OCI-LY7 (cell line): Measurements from ENCODE around the gene TGM5. TPM values are rescaled to one million over a fixed set of nuclear protein-coding genes. Genes with fewer than 3 reads are reported as not detected.

Experiments used
- Bru-seq: library from RNA; stranded (reverse); fragments of 400-500 nt; gene quantifications from one replicate; lab custom pipeline; 2021; lab: Mats Ljungman, UMichigan
- BruChase-seq, 2 experiments: library from RNA; stranded (reverse); fragments of 400-500 nt; gene quantifications; one replicate each; lab custom pipeline; 2021; lab: Mats Ljungman, UMichigan
- BruUV-seq: library from RNA; stranded (reverse); fragments of 400-500 nt; replicated peaks from 2 replicates; lab custom pipeline; 2021; lab: Mats Ljungman, UMichigan
- CTCF ChIA-PET: fragments of 300-600 bp; sonication (Branson Sonifier 250); formaldehyde crosslinking; loops from one replicate; lab custom pipeline; 2022; ENCODE audit warnings: antibody characterized with exemption; ENCODE audit not compliant: unreplicated experiment; lab: Charles Lee
- POLR2A ChIA-PET: fragments of 300-600 bp; sonication (Branson Sonifier 250); formaldehyde crosslinking; loops from one replicate; lab custom pipeline; 2022; ENCODE audit warnings: antibody characterized with exemption; lab: Charles Lee
- DNase-seq: peaks from one replicate; pipeline ENCODE4 v3.0.0-alpha.2; 2015; ENCODE audit warnings: low spot score
- H2AFZ ChIP-seq: fragments of 200-600 bp; sonication (generic), shearing (Covaris generic); 2 replicates; pipeline ENCODE4 v1.6.1; 2014; ENCODE audit warnings: mild to moderate bottlenecking, antibody characterized with exemption, low read length, moderate library complexity
- H3K27ac ChIP-seq: fragments of 200-600 bp; sonication (generic); 2 replicates; pipeline ENCODE4 v1.5.1; 2014; ENCODE audit warnings: mixed run types, low read depth, mild to moderate bottlenecking, moderate library complexity, low read length, inconsistent platforms; ENCODE audit not compliant: poor library complexity, severe bottlenecking
- H3K36me3 ChIP-seq: fragments of 200-600 bp; sonication (generic); 2 replicates; pipeline ENCODE4 v1.6.1; 2014; ENCODE audit warnings: mild to moderate bottlenecking, antibody characterized with exemption, low read length, moderate library complexity, mixed read lengths; ENCODE audit not compliant: insufficient read depth
- H3K4me1 ChIP-seq: fragments of 200-600 bp; sonication (generic); 2 replicates; pipeline ENCODE4 v1.5.1; 2014; ENCODE audit warnings: mild to moderate bottlenecking, low read length; ENCODE audit not compliant: insufficient read depth, poor library complexity, severe bottlenecking
- H3K4me2 ChIP-seq: fragments of 200-600 bp; sonication (generic); 2 replicates; pipeline ENCODE4 v1.6.1; 2014; ENCODE audit warnings: mild to moderate bottlenecking, low read length
- H3K4me3 ChIP-seq: fragments of 200-600 bp; sonication (generic); 2 replicates; pipeline ENCODE4 v1.5.1; 2014; ENCODE audit warnings: mild to moderate bottlenecking, low read depth, low read length; ENCODE audit not compliant: poor library complexity, severe bottlenecking
- H3K79me2 ChIP-seq: fragments of 200-600 bp; sonication (generic); 2 replicates; pipeline ENCODE4 v1.6.1; 2016; ENCODE audit warnings: low read depth, mild to moderate bottlenecking, low read length, moderate library complexity, mixed read lengths; ENCODE audit not compliant: insufficient read depth
- H3K9me2 ChIP-seq: fragments of 200-600 bp; sonication (generic); 2 replicates; pipeline ENCODE4 v1.6.1; 2016; ENCODE audit warnings: mild to moderate bottlenecking, low read length, mixed read lengths; ENCODE audit not compliant: insufficient read depth
- H3K9me3 ChIP-seq: fragments of 200-600 bp; sonication (generic); 2 replicates; pipeline ENCODE4 v1.6.1; 2014; ENCODE audit warnings: mild to moderate bottlenecking, mixed run types, low read length, mixed read lengths
- H4K20me1 ChIP-seq: fragments of 200-600 bp; sonication (generic); 2 replicates; pipeline ENCODE4 v1.6.1; 2014; ENCODE audit warnings: mild to moderate bottlenecking, antibody characterized with exemption, low read length, moderate library complexity, mixed read lengths; ENCODE audit not compliant: insufficient read depth
- EZH2phosphoT487 ChIP-seq: fragments of 200-600 bp; sonication (generic); IDR thresholded peaks from 2 replicates; pipeline ENCODE4 v1.6.1; 2018; ENCODE audit warnings: low read depth, borderline replicate concordance, mild to moderate bottlenecking, mixed run types, antibody characterized with exemption, low read length, moderate library complexity, mixed read lengths
- intact Hi-C: fragments of 100-400 bp; cut with micrococcal nuclease; formaldehyde crosslinking; loops from one replicate; pipeline ENCODE4 v1.10.0; 2022; ENCODE audit not compliant: unreplicated experiment
- long read RNA-seq: library from polyadenylated mRNA; stranded (forward); transcript quantifications from one replicate; pipeline ENCODE4 v2.0.0, GENCODE V29; 2022
- total RNA-seq, 2 experiments: library from RNA; depleted of rRNA in 1 of 2; stranded (reverse); fragments of >200 nt in 1 of 2; shearing (Covaris generic) in 1 of 2; gene quantifications; 2 replicates each; pipeline ENCODE4 v1.2.3, GENCODE V29; 2014 to 2022
- TF ChIP-seq, protein P1 (sequence below): fragments of 200-600 bp; sonication (generic); conservative IDR thresholded peaks from 2 replicates; pipeline ENCODE4 v1.5.1; 2014; ENCODE audit warnings: mild to moderate bottlenecking, antibody characterized with exemption, low read length, moderate library complexity, mixed read lengths

The TGM5 gene, protein sequence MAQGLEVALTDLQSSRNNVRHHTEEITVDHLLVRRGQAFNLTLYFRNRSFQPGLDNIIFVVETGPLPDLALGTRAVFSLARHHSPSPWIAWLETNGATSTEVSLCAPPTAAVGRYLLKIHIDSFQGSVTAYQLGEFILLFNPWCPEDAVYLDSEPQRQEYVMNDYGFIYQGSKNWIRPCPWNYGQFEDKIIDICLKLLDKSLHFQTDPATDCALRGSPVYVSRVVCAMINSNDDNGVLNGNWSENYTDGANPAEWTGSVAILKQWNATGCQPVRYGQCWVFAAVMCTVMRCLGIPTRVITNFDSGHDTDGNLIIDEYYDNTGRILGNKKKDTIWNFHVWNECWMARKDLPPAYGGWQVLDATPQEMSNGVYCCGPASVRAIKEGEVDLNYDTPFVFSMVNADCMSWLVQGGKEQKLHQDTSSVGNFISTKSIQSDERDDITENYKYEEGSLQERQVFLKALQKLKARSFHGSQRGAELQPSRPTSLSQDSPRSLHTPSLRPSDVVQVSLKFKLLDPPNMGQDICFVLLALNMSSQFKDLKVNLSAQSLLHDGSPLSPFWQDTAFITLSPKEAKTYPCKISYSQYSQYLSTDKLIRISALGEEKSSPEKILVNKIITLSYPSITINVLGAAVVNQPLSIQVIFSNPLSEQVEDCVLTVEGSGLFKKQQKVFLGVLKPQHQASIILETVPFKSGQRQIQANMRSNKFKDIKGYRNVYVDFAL
- total RNA-seq (2014; rRNA removed; shearing (Covaris generic)) (not detected in 2 replicates), total RNA-seq (2022) (not detected in 2 replicates), Bru-seq, nascent RNA (not detected), BruChase-seq, experiment 1, labeled RNA remaining after a 6-hour chase (percentile 4 among the genes with signal in this experiment), BruChase-seq, experiment 2, labeled RNA remaining after a 2-hour chase (not detected)
- long read RNA-seq, result 0 reads

DNA sequence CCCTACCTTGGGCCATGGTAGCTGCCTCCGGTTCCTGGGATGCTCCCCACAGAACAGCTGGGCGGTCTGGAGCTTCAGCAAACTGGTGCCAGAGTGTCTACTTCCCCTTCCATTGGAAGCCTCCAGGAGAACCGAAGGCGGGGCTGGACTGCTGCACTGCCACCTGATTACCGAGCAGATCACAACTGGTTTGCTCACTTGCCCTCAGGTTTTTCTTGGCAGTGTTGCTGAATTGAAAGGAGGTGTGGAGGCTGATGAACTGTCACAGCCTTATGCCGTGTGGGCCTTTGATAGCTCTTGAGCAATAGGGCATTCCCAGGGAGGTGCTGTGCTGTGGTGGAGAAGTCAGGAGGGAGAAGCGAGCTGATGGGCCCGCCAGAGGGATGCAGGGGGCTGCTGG is at the start of gene TGM5:
TGM5 (minus strand) TSS at position 95 of the 400 bp plus-strand sequence; CDS start at position 16, 79 bp downstream.
- no TSS peak for BruUV-seq
- intact Hi-C loops, result no loop called here

DNA sequence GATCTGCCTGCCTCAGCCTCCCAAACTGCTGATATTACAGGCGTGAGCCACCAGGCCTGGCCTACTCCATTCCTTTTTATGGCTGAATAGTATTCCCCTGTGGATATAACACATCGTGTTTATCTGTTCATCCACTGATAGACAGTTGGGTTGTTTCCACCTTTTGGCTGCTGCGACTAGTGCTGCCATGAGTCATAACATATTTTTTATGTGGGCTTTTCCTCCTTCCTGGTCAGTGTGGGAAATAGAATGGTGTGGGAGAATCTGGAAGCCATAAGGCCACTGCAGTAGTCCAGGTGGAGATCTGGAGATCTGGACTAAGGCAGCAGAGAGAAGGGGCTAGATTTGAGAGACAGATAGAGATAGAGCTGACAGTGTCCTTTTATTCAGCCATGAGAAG is 47.4 kb upstream of the TGM5 start:
- Histone ChIP-seq H3K4me1 (no peaks in the 10 kb centered on the region), H2AFZ (no peak overlapping the region), H3K27ac (no peak overlapping the region), H3K4me2 (no peak overlapping the region), H3K4me3 (no peak overlapping the region), H3K79me2 (no peaks in the 10 kb centered on the region), H3K36me3 (no peaks in the 10 kb centered on the region), H3K9me3 (no peaks in the 10 kb centered on the region), H3K9me2 (no peaks in the 10 kb centered on the region), H4K20me1 (no peaks in the 10 kb centered on the region)
- intact Hi-C loops, result no loop called here
- CTCF ChIA-PET, result no interaction called here
- no TSS peak for BruUV-seq
- TF ChIP-seq EZH2phosphoT487, result no peak
- TF ChIP-seq, protein P1, sequence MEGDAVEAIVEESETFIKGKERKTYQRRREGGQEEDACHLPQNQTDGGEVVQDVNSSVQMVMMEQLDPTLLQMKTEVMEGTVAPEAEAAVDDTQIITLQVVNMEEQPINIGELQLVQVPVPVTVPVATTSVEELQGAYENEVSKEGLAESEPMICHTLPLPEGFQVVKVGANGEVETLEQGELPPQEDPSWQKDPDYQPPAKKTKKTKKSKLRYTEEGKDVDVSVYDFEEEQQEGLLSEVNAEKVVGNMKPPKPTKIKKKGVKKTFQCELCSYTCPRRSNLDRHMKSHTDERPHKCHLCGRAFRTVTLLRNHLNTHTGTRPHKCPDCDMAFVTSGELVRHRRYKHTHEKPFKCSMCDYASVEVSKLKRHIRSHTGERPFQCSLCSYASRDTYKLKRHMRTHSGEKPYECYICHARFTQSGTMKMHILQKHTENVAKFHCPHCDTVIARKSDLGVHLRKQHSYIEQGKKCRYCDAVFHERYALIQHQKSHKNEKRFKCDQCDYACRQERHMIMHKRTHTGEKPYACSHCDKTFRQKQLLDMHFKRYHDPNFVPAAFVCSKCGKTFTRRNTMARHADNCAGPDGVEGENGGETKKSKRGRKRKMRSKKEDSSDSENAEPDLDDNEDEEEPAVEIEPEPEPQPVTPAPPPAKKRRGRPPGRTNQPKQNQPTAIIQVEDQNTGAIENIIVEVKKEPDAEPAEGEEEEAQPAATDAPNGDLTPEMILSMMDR, result no peak
- POLR2A ChIA-PET, result interaction anchor here (0.8 kb wide), 1 partner anchor 18 kb away, joined by 3 read pairs; no protein-coding TSS in a partner anchor
- no peak for DNase-seq

More for the DNA sequence above, at the start of gene TGM5:
- ChIA-PET POLR2A (no interaction called here), CTCF (no interaction called here)
- no peaks in the 10 kb centered on the region for H3K79me2 ChIP-seq
- no peak within 1 kb of the TSS for H3K4me3 ChIP-seq
- H3K36me3 ChIP-seq, result no peaks in the 10 kb centered on the region
- H4K20me1 ChIP-seq, result no peaks in the 10 kb centered on the region
- H3K4me1 ChIP-seq, result peaks cover 7% of the 10 kb centered on the region
- no peak within 1 kb of the TSS for H3K27ac ChIP-seq
- DNase-seq, result no peak
- TF ChIP-seq, protein P1, result no peak
- no peak for TF ChIP-seq EZH2phosphoT487
- no peaks in the 10 kb centered on the region for H3K9me3 ChIP-seq
- no peaks in the 10 kb centered on the region for H3K9me2 ChIP-seq
- H3K4me2 ChIP-seq, result no peak within 1 kb of the TSS
- H2AFZ ChIP-seq, result no peak within 1 kb of the TSS
